ENCODE measurements around the gene PPIC.

Gene PPIC

DNA sequence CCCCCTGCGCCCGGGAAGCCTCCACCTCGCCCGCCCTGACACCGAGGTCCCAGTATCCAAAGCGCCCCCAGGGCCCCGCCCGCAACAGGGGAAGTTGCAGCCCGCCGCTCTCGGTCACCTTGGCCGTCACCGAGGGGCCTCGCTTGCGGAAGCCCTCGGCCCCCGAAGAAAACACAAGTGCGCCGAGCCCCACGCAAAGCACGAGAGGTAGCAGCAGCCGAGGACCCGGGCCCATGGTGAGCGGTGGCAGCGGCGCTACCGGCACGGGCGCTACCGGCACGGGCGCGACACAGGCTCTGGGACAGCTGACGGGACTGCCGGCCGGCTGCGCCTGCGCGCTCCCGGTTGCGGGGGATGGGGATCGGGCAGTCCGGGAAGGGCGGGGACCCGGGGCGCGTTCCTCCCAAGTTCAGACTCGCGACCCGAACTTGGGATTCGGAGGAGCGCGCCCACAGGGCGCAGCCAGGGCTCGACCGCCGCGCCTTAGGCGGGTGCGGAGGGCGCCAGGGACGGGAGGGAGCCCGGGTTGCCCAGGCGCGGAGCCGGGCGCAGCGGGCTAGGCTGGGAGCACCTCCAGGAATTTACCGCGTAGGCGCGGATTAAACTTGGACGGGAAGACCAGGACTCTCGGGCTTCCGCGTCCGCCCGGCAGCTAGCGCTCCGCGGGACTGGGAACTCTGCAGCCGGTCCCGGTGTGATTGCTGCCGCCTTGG, at the start of gene PPIC:
Gene PPIC (minus strand): TSS at position 335 of the 713 bp plus-strand sequence. CDS start 100 bp downstream, at position 235.
- DNase-seq (ENCODE audit: low read depth), result peak; percentile 65

DNA sequence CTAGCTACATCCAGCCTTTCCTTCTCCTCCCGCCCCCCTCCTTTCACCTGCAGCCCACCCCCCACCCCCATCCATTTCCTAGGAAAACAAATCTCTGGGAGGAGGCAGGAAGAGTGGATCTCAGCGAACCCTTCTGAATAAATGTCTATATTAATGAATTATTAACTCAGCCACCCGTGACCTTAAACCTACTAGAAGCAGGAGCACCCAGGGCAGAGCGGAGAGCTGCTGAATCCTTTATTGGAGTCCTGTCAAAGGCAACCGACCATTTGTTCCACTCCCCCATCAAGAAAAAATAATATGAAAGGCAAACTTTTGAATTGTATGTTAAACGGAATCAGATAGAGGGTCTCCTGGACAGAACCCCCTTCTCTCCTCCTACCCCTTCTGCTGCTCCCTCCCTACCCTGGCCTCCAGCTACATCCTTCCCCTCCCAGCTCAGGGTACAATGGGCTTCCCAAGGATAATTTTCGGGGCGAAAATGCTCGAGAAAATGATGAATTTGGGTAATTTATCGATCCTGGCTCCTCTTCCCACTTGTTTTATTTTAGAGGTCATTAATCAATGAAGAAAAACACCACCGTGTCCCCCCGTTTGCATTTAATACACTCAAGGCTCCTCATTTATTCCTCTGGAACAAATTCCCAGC, 49.2 kb upstream of the PPIC start:
- no peak for DNase-seq (ENCODE audit: low read depth)

DNA sequence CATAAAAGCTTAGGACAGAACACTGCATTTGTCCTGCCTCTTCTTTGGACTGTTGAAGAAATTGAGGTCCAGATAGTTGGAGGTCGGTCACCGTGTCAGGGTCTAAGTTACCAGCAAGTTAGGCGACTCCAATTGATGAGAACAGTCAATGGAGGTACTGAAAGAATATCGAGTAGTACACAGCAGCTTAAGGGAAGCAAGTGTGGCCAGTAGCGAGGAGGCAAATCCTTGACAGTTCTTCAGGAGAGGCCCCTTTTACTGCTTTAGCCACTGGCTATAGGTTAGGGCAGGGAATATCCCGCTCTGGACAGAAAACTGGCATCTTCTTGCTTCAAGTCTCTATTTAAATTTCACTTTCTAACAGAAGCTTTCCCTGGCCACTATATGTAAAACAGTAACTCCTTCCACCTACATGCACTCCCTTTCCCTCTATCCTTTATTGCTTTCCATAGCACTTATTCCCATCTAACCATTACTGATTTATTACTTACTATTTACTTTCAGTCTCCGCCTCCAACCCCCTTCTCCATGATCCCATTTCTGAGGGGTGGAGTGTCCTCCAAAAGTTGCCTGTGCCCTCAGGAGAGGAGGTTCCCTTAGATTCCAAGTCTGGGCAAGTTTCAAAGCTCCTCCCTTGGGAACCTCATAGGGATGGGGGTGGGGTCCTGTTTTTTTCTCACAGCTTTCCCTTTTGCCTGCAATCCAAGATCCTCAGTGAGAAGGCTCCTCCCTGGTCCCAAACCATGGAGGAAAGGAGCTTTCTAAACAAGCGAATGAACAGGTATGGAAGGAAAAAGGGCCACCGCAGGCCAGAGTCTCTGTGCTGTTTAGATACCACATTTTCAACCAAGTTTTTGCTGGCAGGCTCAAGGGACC, 48.4 kb upstream of the PPIC start:
- no peak for DNase-seq (ENCODE audit: low read depth)

DNA sequence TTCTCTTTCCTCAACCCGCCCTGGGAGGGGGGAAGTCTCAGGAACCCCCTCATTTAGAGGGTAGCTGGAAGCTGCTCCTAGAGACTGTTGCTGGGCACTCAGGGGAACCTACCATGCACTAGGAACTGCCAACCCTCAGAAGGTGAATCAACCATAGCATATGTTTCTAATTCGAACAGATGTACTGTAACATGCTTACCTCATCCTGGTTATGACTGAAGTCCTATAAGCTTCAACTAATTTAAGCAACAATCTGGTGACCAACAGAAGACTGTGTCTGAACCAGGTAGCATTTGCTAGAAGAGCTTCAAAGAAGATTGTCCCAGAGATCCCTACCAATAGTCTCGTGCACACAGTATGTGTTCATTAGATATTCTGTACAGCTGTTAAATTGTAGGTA, 46.8 kb upstream of the PPIC start:
- no peak for DNase-seq (ENCODE audit: low read depth)

DNA sequence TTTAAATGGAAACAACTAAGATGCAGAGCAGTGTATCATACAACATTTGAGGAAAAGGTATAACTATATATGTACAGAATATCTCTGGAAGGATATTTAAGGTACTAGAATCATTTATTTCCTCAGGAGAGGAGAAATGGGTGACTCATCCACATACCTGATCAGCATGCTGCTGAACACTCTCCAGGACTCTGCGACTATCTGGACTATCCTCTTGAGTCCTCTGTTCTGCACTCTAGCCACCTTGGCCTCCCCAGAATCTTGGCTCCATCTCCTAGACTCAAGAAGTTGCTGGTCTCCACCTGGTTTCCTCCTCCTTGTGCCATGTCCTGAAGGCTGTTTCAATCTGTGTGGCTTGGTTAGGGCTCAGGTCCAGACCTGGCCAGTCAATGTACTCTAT, 43.7 kb upstream of the PPIC start:
- no peak for DNase-seq (ENCODE audit: low read depth)

DNA sequence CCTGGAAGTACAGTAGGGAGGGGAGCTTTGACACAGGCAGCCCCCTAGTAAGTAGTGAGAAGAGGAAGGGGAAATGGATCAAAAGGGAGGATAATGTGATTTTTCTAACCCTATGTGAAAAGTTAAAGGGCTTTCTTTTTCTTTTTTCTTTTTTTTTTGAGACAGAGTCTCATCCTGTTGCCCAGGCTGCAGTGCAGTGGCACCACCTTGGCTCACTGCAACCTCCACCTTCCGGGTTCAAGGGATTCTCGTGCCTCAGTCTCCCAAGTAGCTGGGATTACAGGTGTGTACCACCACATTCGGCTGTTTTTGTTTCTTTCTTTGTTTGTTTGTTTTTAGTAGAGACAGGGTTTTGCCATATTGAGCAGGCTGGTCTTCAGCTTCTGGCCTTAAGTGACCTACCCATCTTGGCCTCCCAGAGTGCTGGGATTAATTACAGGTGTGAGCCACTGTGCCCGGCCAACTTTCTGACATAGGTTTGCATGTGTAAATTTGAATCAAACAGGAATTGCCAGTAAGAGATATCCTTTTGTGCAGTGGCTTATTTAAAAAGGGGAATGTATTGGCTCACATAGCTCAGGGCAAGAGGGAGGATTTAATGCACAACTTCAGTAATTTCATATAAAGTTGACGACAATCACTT, 39.1 kb upstream of the PPIC start:
- no peak for DNase-seq (ENCODE audit: low read depth)

DNA sequence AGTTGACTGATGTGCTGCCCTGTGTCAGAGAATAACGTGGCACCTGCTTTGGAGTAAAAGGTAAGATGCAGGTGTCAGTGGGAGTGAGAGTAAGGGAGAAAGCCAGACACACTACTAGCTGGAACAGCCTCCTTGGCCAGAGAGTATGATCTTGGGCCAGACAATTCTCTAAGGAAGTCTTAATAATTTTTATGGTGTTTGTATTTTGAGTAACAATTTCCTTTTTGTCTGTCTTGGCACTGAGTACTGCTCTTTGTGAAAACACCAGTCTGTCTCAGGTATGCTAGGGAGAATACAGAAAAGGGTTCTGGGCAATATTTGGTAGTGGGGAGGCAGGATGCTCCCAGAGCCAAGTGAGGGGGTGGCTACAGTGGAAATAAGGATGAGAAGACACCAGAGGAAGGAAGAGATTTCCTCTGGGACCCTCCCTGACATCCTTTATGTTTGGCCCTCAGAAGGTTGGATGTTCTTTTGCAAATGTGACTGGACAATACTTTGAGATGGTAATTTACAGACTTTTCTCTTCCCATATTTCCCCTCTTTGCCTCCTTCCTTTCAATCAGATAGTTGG, 31.9 kb upstream of the PPIC start:
- DNase-seq (ENCODE audit: low read depth), result no peak

DNA sequence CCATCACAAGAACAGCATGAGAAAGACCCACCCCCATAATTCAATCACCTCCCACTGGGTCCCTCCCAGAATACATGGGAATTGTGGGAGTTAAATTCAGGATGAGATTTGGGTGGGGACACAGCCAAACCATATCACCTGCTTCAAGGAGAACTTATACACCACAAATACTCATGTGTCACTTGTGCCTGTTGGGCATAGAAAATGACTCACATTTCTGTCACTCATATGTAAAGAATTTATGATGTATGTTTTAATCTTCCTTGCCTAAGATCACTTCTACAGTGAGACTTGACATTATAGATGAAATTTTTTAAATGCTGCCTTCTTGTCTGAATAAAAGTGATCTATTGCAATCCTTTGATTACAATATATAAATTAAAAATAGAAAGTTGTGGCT, 29.5 kb upstream of the PPIC start:
- DNase-seq (ENCODE audit: low read depth), result no peak

DNA sequence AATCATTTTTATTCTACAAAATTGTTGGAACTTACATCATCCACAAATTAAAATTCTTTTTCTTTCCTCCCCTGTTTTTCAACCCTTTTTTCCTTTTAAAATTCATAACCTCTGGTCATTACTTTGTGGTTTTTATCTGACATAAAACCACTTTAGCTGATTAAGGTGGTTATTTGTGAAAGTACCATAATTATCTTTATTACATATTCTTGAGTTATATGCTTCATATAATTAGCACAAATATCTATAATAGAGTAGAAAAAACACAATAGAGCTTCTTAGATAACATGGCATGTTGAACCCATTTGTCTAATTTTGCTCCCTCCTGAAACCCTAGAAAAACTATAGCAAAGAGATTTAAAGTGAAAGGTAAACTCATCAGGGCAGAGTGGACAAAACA, 22.9 kb upstream of the PPIC start:
- no peak for DNase-seq (ENCODE audit: low read depth)

DNA sequence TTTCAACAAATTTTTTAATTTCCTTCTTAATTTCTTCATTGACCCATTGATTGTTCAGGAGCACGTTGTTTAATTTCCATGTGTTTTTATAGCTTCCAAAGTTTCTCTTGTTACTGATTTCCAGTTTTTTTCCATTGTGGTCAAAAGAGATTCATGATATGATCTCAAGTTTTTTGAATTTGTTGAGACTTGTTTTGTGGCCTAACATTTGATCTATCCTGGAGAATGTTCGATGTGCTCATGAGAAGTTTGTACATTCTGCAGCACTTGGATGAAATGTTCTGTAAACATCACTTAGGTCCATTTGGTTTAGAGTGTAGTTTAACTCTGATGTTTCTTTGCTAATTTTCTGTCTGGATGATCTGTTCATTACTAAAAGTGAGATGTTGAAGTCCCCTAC, 14.7 kb upstream of the PPIC start:
- no peak for DNase-seq (ENCODE audit: low read depth)

DNA sequence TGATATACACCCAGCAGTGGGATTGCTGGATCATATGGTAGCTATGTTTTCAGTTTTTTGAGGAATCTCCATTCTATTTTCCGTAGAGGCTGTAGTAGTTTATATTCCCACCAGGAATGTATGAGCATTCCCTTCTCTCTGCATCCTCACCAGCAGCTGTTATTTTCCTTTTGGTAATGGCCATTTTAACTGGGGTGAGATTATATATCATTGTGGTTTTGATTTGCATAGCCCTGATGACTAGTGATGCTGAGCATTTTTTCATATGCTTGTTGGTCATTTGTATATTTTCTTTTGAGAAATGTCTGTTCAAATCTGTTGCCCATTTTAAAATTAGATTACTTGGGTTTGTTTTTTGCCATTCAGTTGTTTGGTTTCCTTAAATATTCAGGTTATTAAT, 11.2 kb upstream of the PPIC start:
- peak; percentile 9 for DNase-seq (ENCODE audit: low read depth)

DNA sequence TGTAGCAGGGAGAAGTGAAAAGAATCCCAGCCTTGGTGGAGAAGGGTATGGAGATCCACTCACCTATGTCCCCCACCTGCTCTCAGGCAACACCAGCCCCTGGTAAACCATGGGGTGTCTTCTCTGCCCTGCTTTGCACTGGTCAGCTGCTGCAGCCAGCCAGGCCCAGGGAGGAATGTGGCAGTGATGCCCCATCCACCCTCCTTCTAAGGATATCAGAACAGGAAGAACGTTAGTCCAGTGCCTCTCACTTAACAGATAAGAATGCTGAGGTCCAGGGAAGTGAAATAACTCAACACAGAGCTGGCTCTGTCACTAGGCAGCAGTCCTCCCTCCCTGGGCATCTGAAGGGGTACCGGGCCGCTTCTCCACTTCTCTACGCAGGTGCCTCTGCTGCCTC, 9.7 kb upstream of the PPIC start:
- no peak for DNase-seq (ENCODE audit: low read depth)

DNA sequence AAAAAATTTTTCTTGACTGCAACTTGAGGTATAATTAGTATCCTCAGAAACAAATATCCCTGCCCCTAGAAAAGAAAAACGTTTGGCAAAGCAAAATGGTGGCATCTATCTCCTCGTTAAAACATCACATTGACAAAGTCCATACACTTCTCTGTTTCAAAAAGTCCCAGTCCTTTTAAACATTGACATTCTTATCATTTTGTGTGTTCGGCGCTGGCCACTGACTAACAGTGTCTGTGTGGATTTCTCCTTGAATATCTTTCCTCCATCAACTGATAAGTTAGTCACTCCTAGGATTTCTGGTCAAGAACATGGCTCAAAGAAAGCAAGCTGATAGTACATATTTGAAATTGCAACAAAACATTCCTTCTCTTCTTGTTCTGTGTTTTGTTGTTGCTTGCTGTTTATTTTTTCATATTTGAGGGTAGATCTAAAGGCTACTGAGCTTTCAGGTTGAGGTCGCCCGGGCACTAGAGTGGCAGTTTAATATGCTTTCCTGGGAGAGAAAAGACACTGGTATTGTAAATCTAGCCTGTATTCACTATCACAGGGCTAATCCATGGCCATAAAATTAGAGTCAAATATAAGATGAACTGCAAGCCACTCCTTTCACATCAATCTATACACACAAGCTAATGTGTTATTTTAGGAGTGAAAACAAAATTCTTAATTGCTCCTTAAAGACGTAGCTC, 8.5 kb upstream of the PPIC start:
- no peak for DNase-seq (ENCODE audit: low read depth)

DNA sequence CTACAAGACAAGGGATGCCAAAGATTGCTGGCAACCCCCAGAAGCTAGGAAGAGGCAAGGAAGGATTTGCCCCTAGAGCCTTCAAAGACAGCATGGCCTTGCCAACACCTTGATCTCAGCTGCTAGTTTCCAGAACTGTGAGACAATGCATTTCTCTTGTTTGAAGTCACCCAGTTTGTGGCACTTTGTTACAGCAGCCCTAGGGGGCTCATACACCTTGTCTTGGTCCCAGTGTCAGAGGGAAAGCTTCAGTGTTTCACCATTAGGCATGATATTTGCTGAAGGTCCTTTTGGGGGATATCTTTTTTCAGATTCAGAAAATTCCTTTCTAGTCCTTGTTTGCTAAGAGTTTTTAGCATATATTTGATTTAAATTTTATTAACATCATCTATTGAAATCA, 3.1 kb upstream of the PPIC start:
- no peak for DNase-seq (ENCODE audit: low read depth)

DNA sequence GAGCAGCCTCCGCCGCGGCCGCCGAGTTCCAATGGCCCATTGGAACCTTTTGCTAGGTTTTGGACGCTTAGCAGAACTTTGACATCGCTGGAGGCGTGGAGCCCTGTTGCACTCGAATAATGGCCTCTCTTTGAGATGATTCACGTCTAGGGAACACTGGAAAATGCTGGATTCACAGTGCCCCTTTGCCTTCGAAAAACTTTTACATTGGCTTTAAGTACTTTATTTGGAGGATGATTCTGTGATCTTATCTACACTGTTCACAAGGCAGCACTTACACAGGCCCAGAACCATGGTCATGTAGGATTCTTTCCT, 536 bp upstream of the PPIC start:
- no peak for DNase-seq (ENCODE audit: low read depth)

DNA sequence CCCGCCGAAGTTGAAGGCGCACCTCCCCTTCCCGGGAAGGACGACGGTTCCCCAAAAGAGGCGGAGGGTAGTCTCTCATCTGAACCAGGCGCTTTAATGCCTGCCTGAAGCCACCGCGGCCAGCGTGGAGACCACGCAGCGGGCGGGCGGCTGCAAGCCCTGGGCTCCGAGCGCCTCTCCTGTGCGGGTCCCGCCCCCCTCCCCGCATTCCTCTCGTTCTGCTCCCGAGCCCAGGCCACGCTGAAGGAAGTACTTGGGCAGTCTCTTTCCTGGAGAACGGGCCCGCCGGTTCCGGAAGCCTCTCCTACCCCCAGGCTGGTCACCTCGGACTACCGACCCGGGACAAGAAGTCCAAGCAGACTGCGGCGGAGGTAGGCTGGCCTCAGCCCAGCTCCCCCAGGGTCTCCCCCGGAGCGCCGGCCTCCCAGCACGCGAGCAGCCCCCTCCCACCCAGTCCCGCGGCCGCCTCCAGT, 571 bp downstream of the PPIC start:
- DNase-seq (ENCODE audit: low read depth), result peak; percentile 44

DNA sequence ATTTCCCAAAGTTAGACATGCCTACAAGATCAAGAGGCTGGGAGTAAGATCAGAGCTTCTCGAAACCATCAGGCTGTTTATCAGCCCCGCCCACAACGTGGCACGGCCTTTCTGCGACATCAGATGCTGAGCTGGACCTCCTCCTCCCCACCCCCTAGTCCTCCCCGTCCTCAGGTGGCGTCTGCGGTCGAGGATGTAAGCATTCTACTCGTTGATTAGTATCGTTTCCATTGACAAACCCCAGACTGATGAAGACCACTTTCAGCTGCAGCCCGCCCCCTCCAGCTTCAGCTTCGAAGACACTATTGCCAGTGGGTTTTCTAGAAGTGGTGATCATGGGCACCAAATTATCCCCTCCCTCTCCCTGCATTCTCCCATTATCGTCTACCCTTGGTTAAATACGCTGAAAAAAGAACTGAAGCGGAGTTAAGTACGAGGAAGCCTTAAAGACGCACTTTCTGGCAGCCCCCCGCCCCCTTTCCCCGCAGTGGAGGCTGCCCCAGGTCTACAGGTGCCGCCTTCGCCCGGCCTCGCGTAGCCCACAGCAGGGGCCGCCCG, 1.1 kb downstream of the PPIC start:
- DNase-seq (ENCODE audit: low read depth), result peak; percentile 57

DNA sequence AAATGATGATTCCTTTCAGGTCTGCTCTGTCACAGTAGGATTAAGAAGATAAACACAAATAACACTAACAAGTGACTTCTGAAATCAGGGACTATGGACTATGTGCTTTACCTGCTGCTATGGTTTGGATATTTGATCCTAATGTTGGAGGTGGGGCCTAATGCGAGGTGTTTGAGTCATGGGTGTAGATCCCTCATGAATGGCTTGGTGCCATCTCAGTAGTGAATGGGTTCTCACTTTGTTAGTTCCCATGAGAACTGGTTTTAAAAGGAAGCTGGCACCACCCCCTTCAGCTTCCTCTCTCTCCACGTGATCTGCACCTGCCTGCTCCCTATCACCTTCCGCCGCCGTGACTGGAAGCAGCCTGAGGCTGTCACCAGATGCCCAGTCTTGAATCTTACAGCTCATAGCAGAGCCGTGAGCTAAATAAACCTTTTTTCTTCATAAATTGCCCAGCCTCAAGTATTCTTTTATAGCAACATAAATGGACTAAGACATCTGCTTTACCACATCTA, 3.3 kb downstream of the PPIC start:
- DNase-seq (ENCODE audit: low read depth), result no peak

DNA sequence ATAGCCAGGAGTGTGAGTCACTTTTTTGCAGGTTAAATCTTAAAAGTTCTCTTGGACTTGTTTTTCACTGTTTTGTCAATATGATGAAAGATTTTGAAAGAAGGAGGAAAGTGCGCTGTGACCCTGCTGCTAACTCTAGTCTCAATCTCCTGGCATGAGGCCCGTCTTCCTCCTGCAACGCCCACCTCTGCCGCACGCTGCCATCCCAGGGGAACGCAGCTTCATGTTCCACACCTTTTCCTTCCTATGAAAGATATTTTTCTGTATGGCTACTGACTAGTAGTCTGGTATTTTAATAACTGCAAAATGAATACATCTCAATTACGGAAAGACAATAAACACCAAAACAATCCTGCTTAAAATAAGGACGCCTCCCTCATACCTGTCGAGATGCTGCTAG, 8.3 kb downstream of the PPIC start:
- DNase-seq (ENCODE audit: low read depth), result no peak

DNA sequence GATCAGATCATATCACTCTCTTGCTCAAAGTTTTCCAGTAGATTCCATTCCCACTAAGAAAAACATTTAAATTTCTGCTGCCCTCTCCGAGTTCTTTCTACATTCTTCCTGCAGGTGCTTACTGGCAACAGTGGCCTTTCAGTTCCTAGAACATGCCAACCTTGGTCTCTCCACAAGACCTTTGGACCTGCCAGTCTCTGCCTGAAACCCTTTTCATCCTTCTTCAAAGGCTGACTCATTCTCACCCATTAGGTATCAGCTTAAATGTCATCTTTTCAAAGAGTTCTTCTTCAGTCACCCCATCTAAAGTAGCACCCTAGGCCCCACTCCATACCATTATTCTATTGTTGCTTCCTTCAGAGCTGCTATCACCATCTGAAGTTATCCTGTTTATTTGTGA, 21.8 kb downstream of the PPIC start:
- no peak for DNase-seq (ENCODE audit: low read depth)

DNA sequence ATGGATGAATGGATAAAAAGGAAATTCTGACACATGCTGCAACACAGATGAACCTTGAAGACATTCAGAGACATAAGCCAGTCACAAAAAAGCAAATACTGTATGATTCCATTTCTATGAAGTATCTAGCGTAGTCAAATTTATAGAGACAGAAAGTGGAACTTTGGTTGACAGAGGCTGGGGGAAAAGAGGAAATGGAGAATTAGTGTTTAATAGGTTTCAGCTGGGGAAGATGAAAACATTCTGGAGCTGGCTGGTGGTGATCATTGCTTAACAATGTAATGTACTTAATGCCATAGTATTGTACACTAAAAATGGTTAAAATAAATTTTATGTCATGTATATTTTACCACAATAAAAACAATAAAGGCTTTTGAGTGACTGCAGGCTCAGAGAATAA, 24.2 kb downstream of the PPIC start:
- no peak for DNase-seq (ENCODE audit: low read depth)
